CD14-positive monocyte (primary cell): Measurements from ENCODE around the gene RSKR. TPM values are rescaled to one million over a fixed set of nuclear protein-coding genes. Genes with fewer than 3 reads are reported as not detected.
A peak's percentile ranks its signal among the peaks of the same experiment; 100 is the strongest.

ENCODE experiments used
- DNase-seq, 3 donors: peaks; one replicate each; pipeline ENCODE4 v3.0.0-alpha.2; 2011 to 2022
- H2AFZ ChIP-seq: 2 replicates; pipeline ENCODE4 v1.6.0; 2012; ENCODE audit warnings: mild to moderate bottlenecking, low read depth, low read length, inconsistent platforms; ENCODE audit not compliant: insufficient read depth, poor library complexity, severe bottlenecking
- H3K27ac ChIP-seq, 2 donors: 1 replicate in 1 of 2; 2 replicates in 1 of 2; pipeline ENCODE4 v1.5.1; 2012 to 2013; ENCODE audit warnings: low read length in 2 of 2, control low read depth in 1 of 2, inconsistent platforms in 1 of 2, low read depth in 1 of 2, mild to moderate bottlenecking in 1 of 2
- H3K27me3 ChIP-seq, 2 donors: one replicate each; pipeline versions ENCODE4 v1.6.0 to v1.6.1; 2011 to 2013; ENCODE audit warnings: low read length in 2 of 2; ENCODE audit not compliant: control insufficient read depth in 2 of 2, insufficient read depth in 2 of 2
- H3K36me3 ChIP-seq, 2 donors: replicated peaks in 1 of 2; 1 replicate in 1 of 2; 2 replicates in 1 of 2; pipeline versions ENCODE4 v1.5.1 to v1.6.1; 2012 to 2013; ENCODE audit warnings: low read length in 2 of 2, control low read depth in 1 of 2, inconsistent platforms in 1 of 2, mild to moderate bottlenecking in 1 of 2; ENCODE audit not compliant: insufficient read depth in 2 of 2, control insufficient read depth in 1 of 2
- H3K4me1 ChIP-seq, 2 donors: 1 replicate in 1 of 2; 2 replicates in 1 of 2; pipeline versions ENCODE4 v1.5.1 to v1.6.1; 2012 to 2013; ENCODE audit warnings: low read length in 2 of 2, control low read depth in 1 of 2, inconsistent platforms in 1 of 2, mild to moderate bottlenecking in 1 of 2, moderate library complexity in 1 of 2; ENCODE audit not compliant: insufficient read depth in 2 of 2, control insufficient read depth in 1 of 2
- H3K4me2 ChIP-seq: replicated peaks from 2 replicates; pipeline ENCODE3; 2012; ENCODE audit warnings: low read length, moderate library complexity, mild to moderate bottlenecking; ENCODE audit not compliant: poor library complexity, severe bottlenecking; ENCODE audit errors: extremely low read depth
- H3K4me3 ChIP-seq, 3 experiments: fragments of 200-600 bp in 1 of 3; sonication (generic) in 1 of 3; replicated peaks in 1 of 3; 1 replicate in 2 of 3; 2 replicates in 1 of 3; pipeline ENCODE4 v1.5.1; 2011 to 2013; ENCODE audit warnings: low read length in 3 of 3, mild to moderate bottlenecking in 3 of 3, control low read depth in 2 of 3, low read depth in 2 of 3, inconsistent platforms in 1 of 3, moderate library complexity in 1 of 3
- H3K79me2 ChIP-seq: 2 replicates; pipeline ENCODE4 v1.6.0; 2012; ENCODE audit warnings: mild to moderate bottlenecking, control low read depth, inconsistent platforms, low read length, moderate library complexity; ENCODE audit not compliant: insufficient read depth
- H3K9ac ChIP-seq: 2 replicates; pipeline ENCODE4 v1.6.0; 2017; ENCODE audit warnings: low read length, mild to moderate bottlenecking; ENCODE audit not compliant: insufficient read depth, poor library complexity, severe bottlenecking
- H3K9me3 ChIP-seq, 2 donors: replicated peaks in 1 of 2; 1 replicate in 1 of 2; 2 replicates in 1 of 2; pipeline versions ENCODE4 v1.5.1 to v1.6.1; 2012 to 2013; ENCODE audit warnings: low read length in 2 of 2, control low read depth in 1 of 2; ENCODE audit not compliant: control insufficient read depth in 1 of 2, insufficient read depth in 1 of 2
- H4K20me1 ChIP-seq: 2 replicates; pipeline ENCODE4 v1.6.0; 2012; ENCODE audit warnings: mild to moderate bottlenecking, low read length, control low read depth, moderate library complexity; ENCODE audit not compliant: insufficient read depth
- H3K27ac Mint-ChIP-seq, 7 donors: one replicate each; pipeline ENCODE4 v1.8.0; 2020; ENCODE audit warnings: mild to moderate bottlenecking in 7 of 7, mixed read lengths in 7 of 7, moderate library complexity in 6 of 7, inconsistent platforms in 2 of 7
- H3K27me3 Mint-ChIP-seq, 3 donors: one replicate each; pipeline ENCODE4 v1.8.0; 2021 to 2022; ENCODE audit warnings: low read depth in 3 of 3, mild to moderate bottlenecking in 3 of 3, mixed read lengths in 3 of 3, moderate library complexity in 3 of 3, inconsistent platforms in 1 of 3
- H3K36me3 Mint-ChIP-seq, 2 donors: one replicate each; pipeline ENCODE4 v1.8.0; 2020; ENCODE audit warnings: mixed read lengths in 2 of 2, inconsistent platforms in 1 of 2, mild to moderate bottlenecking in 1 of 2
- H3K4me1 Mint-ChIP-seq: one replicate; pipeline ENCODE4 v1.8.0; 2020; ENCODE audit warnings: mild to moderate bottlenecking, mixed read lengths
- H3K4me3 Mint-ChIP-seq, 2 donors: one replicate each; pipeline ENCODE4 v1.8.0; 2020; ENCODE audit warnings: mild to moderate bottlenecking in 2 of 2, mixed read lengths in 2 of 2, moderate library complexity in 1 of 2
- H3K9me3 Mint-ChIP-seq, 7 donors: one replicate each; pipeline ENCODE4 v1.8.0; 2020 to 2022; ENCODE audit warnings: mixed read lengths in 7 of 7, mild to moderate bottlenecking in 6 of 7, moderate library complexity in 6 of 7, inconsistent platforms in 2 of 7
- WGBS: methylation state at CpG from one replicate; pipeline ENCODE4 v1.1.5; 2013; ENCODE audit warnings: missing lambda C conversion rate; ENCODE audit not compliant: insufficient coverage; 5-methylcytosine and 5-hydroxymethylcytosine counted together
- intact Hi-C, 2 donors: fragments of 100-400 bp; cut with micrococcal nuclease; formaldehyde crosslinking; loops; one replicate each; pipeline versions ENCODE4 v1.15.0 to v1.15.1; 2023
- polyA plus RNA-seq, 3 donors: library from polyadenylated mRNA; depleted of rRNA in 1 of 3; unstranded in 2 of 3; stranded (reverse) in 1 of 3; fragments of 300-500 nt in 2 of 3; fragments of >200 nt in 1 of 3; fragmentation: Illumina TruSeq in 2 of 3; gene quantifications; 1 replicate in 2 of 3; 2 replicates in 1 of 3; pipeline ENCODE4 v1.2.3, GENCODE V29; 2012 to 2021
- TF ChIP-seq, protein P1 (sequence below): fragments of 200-600 bp; IDR thresholded peaks from one replicate; pipeline ENCODE4 v1.8.0; 2022; ENCODE audit warnings: antibody characterized with exemption, mild to moderate bottlenecking

Gene RSKR
- polyA plus RNA-seq, 3 donors = 33.2 TPM; not detected in 2

DNA sequence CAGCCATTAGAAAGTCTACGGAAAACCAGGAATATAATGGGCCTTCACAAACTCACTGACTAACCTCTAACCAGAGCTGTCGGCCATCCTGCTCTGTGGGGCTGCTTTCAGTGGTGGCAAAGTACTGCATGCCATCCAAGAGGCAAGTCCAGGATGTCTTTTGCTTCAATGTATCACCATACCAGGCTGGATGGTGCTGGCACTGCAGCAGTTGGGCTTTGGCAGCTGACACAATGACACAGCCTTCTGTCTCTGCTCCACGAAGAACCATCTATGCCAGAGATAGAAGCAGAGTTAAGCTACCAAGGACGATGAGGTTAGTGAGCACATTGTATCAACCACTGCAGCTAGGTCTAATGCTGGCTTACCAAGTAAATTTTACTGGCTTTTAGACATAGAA is 9.7 kb upstream of the RSKR start:
- Histone ChIP-seq H4K20me1 (peaks cover 65% of the 10 kb centered on the region), H2AFZ (no peak overlapping the region), H3K4me1 (no peaks in the 10 kb centered on the region), H3K9ac (no peak overlapping the region), H3K9me3 (no peaks in the 10 kb centered on the region), H3K27ac (peak overlapping the region in 1 of 2 donors; percentile 14), H3K36me3 (peaks cover 93 to 98% of the 10 kb centered on the region in 2 donors), H3K27me3 (no peaks in the 10 kb centered on the region), H3K4me3 (no peak overlapping the region), H3K4me2 (no peak overlapping the region), H3K79me2 (no peaks in the 10 kb centered on the region)
- DNase-seq = no peak
- no peak overlapping the region for H3K27ac Mint-ChIP-seq
- H3K4me1 Mint-ChIP-seq = no peaks in the 10 kb centered on the region
- no peaks in the 10 kb centered on the region for H3K9me3 Mint-ChIP-seq
- no peaks in the 10 kb centered on the region for H3K27me3 Mint-ChIP-seq
- no peak overlapping the region for H3K4me3 Mint-ChIP-seq
- intact Hi-C loops = no loop called here
- 100% methylated on average over 1 of the region's 4 CpGs for WGBS
- TF ChIP-seq, protein P1, sequence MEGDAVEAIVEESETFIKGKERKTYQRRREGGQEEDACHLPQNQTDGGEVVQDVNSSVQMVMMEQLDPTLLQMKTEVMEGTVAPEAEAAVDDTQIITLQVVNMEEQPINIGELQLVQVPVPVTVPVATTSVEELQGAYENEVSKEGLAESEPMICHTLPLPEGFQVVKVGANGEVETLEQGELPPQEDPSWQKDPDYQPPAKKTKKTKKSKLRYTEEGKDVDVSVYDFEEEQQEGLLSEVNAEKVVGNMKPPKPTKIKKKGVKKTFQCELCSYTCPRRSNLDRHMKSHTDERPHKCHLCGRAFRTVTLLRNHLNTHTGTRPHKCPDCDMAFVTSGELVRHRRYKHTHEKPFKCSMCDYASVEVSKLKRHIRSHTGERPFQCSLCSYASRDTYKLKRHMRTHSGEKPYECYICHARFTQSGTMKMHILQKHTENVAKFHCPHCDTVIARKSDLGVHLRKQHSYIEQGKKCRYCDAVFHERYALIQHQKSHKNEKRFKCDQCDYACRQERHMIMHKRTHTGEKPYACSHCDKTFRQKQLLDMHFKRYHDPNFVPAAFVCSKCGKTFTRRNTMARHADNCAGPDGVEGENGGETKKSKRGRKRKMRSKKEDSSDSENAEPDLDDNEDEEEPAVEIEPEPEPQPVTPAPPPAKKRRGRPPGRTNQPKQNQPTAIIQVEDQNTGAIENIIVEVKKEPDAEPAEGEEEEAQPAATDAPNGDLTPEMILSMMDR = no peak
- H3K36me3 Mint-ChIP-seq = peaks cover 89 to 96% of the 10 kb centered on the region in 2 donors

DNA sequence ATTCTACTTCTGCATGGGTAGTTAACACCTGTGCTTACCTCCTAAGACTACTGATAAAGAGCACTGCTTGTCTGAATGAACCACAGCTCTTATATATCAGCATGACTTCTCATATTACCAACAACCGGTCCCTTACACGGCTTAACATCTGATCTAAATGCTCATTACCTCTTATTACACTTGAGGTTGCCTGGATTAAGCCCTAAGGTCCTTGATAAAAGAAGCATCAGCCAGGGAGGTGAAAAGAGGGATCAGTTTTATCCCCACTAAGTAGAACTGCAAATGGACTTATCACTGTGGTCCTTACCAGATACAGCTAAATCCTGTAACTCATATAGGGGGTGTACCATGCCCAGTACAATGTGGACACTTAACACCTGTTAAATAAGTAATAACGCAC is 8.2 kb upstream of the RSKR start:
- no peak overlapping the region for H3K27ac ChIP-seq
- Mint-ChIP-seq H3K27ac (no peak overlapping the region), H3K4me1 (no peaks in the 10 kb centered on the region), H3K9me3 (no peaks in the 10 kb centered on the region), H3K27me3 (no peaks in the 10 kb centered on the region), H3K36me3 (peaks cover 89 to 96% of the 10 kb centered on the region in 2 donors), H3K4me3 (no peak overlapping the region)
- H3K79me2 ChIP-seq = no peaks in the 10 kb centered on the region
- no peaks in the 10 kb centered on the region for H3K27me3 ChIP-seq
- no peak overlapping the region for H3K4me2 ChIP-seq
- H3K4me1 ChIP-seq = no peaks in the 10 kb centered on the region
- no peak overlapping the region for H2AFZ ChIP-seq
- H3K9ac ChIP-seq = no peak overlapping the region
- H4K20me1 ChIP-seq = peaks cover 53% of the 10 kb centered on the region
- intact Hi-C loops = no loop called here
- H3K9me3 ChIP-seq = no peaks in the 10 kb centered on the region
- no CpG with 5 or more reads among the region's 3 CpGs for WGBS
- TF ChIP-seq, protein P1 = no peak
- H3K36me3 ChIP-seq = peaks cover 96 to 98% of the 10 kb centered on the region in 2 donors
- H3K4me3 ChIP-seq = no peak overlapping the region
- no peak for DNase-seq
